GM23338 (cell line): ENCODE measurements around the gene NAA25.

Experiments
- CREB1 ChIP-seq: fragments of 250-450 bp; sonication (Bioruptor Pico); IDR thresholded peaks from 2 replicates; pipeline ENCODE4 v1.5.0; 2020; ENCODE audit warnings: low read depth, mild to moderate bottlenecking, moderate library complexity
- EZH2phosphoT487 ChIP-seq: fragments of 200-600 bp; sonication (generic); IDR thresholded peaks from one replicate; pipeline ENCODE4 v1.8.1; 2018; ENCODE audit warnings: antibody characterized with exemption; ENCODE audit not compliant: unreplicated experiment
- POLR2AphosphoS5 ChIP-seq: IDR thresholded peaks from 2 replicates; pipeline ENCODE4 v1.6.1; 2016; ENCODE audit warnings: antibody characterized with exemption, low read depth
- ZNF331 ChIP-seq: fragments of 250-450 bp; sonication (Bioruptor Pico); IDR thresholded peaks from 2 replicates; pipeline ENCODE4 v1.5.0; 2020; ENCODE audit warnings: low read depth, mild to moderate bottlenecking, moderate library complexity
- TF ChIP-seq, protein P1 (sequence below), 2 experiments: fragments of 200-600 bp in 1 of 2; sonication (generic) in 1 of 2; conservative IDR thresholded peaks; 2 replicates each; pipeline versions ENCODE4 v1.5.1 to v1.6.1; 2016 to 2017; ENCODE audit warnings: antibody characterized with exemption in 2 of 2, low read depth in 2 of 2, mild to moderate bottlenecking in 2 of 2, moderate library complexity in 1 of 2

DNA sequence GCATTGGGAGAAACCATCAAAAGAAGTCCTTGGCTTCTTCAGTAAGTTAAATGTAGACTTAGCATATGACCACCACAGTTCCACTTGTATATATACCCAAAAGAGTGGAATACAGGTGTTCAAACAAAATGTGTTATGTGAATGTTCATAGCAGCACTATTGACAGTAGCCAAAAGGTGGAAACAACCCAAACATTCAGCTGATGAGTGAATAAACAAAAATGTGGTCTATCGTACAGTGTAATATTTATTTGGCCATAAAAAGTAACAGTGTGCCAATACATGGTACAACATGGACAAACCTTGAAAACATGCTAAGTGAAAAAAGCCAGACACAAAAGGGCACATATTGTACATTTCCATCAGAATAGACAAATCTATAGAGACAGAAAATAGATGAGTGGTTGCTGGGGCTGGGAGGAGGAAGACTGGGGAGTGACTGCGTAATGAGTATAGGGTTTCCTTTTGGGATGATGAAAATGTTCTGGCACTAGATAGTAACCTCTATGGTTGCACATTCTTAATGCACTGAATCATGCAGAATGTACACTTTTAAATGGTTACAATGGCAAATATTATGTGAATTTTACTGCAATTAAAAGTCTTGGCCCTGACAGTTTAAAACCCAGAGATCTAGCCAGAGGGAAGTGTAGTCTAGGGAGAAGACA is 89.9 kb downstream of the NAA25 start:
- no peak for TF ChIP-seq ZNF331 (CRISPR knock-in tag)
- no peak for TF ChIP-seq CREB1
- TF ChIP-seq, protein P1, sequence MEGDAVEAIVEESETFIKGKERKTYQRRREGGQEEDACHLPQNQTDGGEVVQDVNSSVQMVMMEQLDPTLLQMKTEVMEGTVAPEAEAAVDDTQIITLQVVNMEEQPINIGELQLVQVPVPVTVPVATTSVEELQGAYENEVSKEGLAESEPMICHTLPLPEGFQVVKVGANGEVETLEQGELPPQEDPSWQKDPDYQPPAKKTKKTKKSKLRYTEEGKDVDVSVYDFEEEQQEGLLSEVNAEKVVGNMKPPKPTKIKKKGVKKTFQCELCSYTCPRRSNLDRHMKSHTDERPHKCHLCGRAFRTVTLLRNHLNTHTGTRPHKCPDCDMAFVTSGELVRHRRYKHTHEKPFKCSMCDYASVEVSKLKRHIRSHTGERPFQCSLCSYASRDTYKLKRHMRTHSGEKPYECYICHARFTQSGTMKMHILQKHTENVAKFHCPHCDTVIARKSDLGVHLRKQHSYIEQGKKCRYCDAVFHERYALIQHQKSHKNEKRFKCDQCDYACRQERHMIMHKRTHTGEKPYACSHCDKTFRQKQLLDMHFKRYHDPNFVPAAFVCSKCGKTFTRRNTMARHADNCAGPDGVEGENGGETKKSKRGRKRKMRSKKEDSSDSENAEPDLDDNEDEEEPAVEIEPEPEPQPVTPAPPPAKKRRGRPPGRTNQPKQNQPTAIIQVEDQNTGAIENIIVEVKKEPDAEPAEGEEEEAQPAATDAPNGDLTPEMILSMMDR (conservative IDR thresholded peaks at IDR 0.05; ENCODE audit: low read depth in 2 of 2): no peak
- TF ChIP-seq POLR2AphosphoS5: no peak
- no peak for TF ChIP-seq EZH2phosphoT487
